Measurements from ENCODE around the gene ABCG1. TPM values are rescaled to one million over a fixed set of nuclear protein-coding genes. Genes with fewer than 3 reads are reported as not detected.

The ABCG1 gene
- total and polyA plus RNA-seq, 2 donors (not counting 1 experiment from before 2014, with no cell fraction given): under 0.01 to 0.12 TPM

DNA sequence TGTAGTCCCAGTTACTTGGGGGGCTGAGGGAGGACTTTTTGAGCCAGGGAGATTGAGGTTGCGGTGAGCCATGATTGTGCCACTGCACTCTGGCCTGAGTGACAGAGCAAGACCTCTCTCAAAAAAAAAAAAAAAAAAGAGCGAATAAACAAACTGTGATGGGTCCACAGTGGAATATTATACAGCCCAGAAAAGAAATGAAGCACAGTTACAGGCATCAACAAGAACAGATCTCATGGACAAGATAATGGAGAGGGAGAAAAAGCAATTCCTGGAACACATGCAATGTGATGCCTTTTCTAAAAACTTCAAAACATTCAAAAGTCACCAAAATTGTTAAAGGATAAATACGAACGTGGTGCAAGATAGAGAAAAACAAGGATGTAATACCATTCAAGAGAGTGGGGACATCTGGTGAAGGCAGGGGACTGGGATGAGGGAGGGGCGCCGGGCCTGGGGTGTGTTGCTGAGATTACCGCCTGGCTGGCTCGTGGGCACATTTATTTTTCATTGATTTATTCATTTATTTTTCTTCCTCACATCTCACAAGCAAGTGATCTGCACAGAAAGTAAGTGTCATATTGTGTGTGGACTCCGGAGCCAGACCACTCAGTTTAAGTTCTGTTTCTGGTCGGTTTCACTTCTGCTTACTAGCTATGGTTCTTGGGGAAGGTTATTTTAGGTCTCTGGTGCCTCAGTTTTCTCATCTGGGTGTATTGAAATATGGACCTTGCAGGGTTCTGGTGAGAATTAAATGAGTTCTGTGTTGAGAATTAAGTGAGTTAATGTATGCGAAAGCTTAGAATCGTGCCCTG is 30.1 kb downstream of the ABCG1 start:
- Histone ChIP-seq H3K79me2 (ENCODE audit: control insufficient read depth, insufficient read depth, low read length) (no peaks in the 10 kb centered on the region), H3K27me3 (ENCODE audit: control insufficient read depth, insufficient read depth, low read length) (no peaks in the 10 kb centered on the region), H3K4me2 (ENCODE audit: extremely low read depth, insufficient read depth, low read length) (no peak overlapping the region), H3K4me3 (replicated peaks in 1 of 4; ENCODE audit: control extremely low read depth in 1 of 4, insufficient read depth in 1 of 4, low read depth in 3 of 4, low read length in 4 of 4) (no peak overlapping the region), H3K4me1 (ENCODE audit: control insufficient read depth, extremely low read depth, insufficient read depth, low read length) (no peaks in the 10 kb centered on the region), H2AFZ (ENCODE audit: low read length) (no peak overlapping the region), H3K9ac (ENCODE audit: insufficient read depth, low read length) (no peak overlapping the region), H3K27ac (ENCODE audit: insufficient read depth, low read length) (no peak overlapping the region), H3K36me3 (ENCODE audit: control insufficient read depth, insufficient read depth, low read length) (no peaks in the 10 kb centered on the region), H4K20me1 (ENCODE audit: control insufficient read depth, extremely low read depth, insufficient read depth, low read length) (peaks cover 2% of the 10 kb centered on the region), H3K9me3 (ENCODE audit: control insufficient read depth, insufficient read depth, low read depth, low read length) (no peaks in the 10 kb centered on the region)
- DNase-seq (ENCODE audit: low read depth in 2 of 2): no peak
- TF ChIP-seq CTCF (conservative IDR thresholded peaks at IDR 0.05 in 1 of 2, IDR thresholded peaks at IDR 0.05 in 1 of 2; ENCODE audit: low read depth in 1 of 2, low read length in 2 of 2) (no peak), EZH2 (IDR thresholded peaks at IDR 0.05; ENCODE audit: low read length, missing control alignments) (no peak)

DNA sequence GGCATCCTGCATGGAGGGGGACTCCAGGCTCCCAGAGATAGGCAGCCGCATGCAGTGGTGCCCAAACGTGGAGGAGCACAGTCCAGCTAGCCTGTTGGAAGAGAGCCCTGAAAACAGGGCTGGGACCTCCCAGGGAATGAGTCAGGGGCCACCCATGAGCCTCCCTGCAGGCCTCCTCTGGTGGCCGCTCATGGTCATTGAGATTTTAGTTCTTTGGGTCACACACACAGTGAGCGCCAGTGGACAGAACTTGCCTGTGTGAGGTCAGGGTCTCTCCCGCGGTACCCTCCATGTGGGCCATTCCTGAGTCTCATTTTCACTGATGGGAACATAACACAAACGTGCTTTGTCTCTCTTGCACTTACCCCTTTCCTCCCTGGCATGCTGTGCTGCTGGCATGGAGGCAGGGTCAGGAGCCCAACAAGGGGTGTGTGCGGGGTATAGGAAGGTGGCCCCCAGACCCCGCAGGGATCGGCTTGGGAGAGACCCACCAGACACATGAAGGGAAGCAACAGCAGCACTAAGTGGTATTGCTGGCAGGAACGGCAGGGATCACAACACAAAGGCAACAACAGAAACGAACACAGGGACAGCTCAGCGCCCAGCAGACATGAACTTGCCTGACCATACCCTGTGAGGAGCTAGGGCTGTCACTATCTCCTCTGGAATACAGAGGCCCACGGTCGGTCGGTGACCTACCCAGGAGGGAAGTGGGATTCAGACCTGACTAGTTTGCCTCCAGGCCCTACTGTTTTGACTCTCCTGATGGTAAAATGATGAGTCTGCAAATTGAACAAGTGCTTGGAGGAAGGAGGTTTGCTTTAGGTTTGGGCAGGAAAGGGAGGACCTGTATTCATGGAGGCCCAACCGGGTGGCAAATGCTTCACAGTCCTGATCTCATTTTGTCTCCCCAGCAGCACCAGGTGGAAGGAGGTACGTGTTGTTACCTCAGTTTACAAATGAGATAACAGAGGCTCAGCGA is 31.8 kb downstream of the ABCG1 start:
- Histone ChIP-seq H2AFZ (ENCODE audit: low read length) (no peak overlapping the region), H3K4me3 (replicated peaks in 1 of 4; ENCODE audit: control extremely low read depth in 1 of 4, insufficient read depth in 1 of 4, low read depth in 3 of 4, low read length in 4 of 4) (no peak overlapping the region), H3K27me3 (ENCODE audit: control insufficient read depth, insufficient read depth, low read length) (no peaks in the 10 kb centered on the region), H3K4me1 (ENCODE audit: control insufficient read depth, extremely low read depth, insufficient read depth, low read length) (no peaks in the 10 kb centered on the region), H3K79me2 (ENCODE audit: control insufficient read depth, insufficient read depth, low read length) (no peaks in the 10 kb centered on the region), H3K9ac (ENCODE audit: insufficient read depth, low read length) (no peak overlapping the region), H3K36me3 (ENCODE audit: control insufficient read depth, insufficient read depth, low read length) (no peaks in the 10 kb centered on the region), H3K4me2 (ENCODE audit: extremely low read depth, insufficient read depth, low read length) (no peak overlapping the region), H3K9me3 (ENCODE audit: control insufficient read depth, insufficient read depth, low read depth, low read length) (no peaks in the 10 kb centered on the region), H4K20me1 (ENCODE audit: control insufficient read depth, extremely low read depth, insufficient read depth, low read length) (peaks cover 2% of the 10 kb centered on the region), H3K27ac (ENCODE audit: insufficient read depth, low read length) (no peak overlapping the region)
- no peak for TF ChIP-seq CTCF (conservative IDR thresholded peaks at IDR 0.05 in 1 of 2, IDR thresholded peaks at IDR 0.05 in 1 of 2; ENCODE audit: low read depth in 1 of 2, low read length in 2 of 2)
- no peak for TF ChIP-seq EZH2 (IDR thresholded peaks at IDR 0.05; ENCODE audit: low read length, missing control alignments)
- no peak for DNase-seq (ENCODE audit: low read depth in 2 of 2)
